Neural cell (in vitro differentiated cells): Measurements from ENCODE around the gene CAMK2B. TPM values are rescaled to one million over a fixed set of nuclear protein-coding genes. Genes with fewer than 3 reads are reported as not detected.

Source experiments
- H2AFZ ChIP-seq: fragments of 200-600, 300-800 bp; sonication (generic), shearing (Covaris generic); 2 replicates; pipeline ENCODE4 v1.6.0; 2014; ENCODE audit warnings: low read depth, mild to moderate bottlenecking, antibody characterized with exemption, low read length, moderate library complexity
- H3F3A ChIP-seq: fragments of 200-600 bp; shearing (Covaris generic); 2 replicates; pipeline ENCODE4 v1.6.1; 2016; ENCODE audit warnings: mild to moderate bottlenecking, moderate library complexity, mixed read lengths, antibody characterized with exemption, low read length; ENCODE audit not compliant: insufficient read depth, poor library complexity, severe bottlenecking
- H3K27ac ChIP-seq: fragments of 200-600, 300-800 bp; sonication (generic), shearing (Covaris generic); 2 replicates; pipeline ENCODE4 v1.5.1; 2014; ENCODE audit warnings: mild to moderate bottlenecking, low read length, moderate library complexity
- H3K27me3 ChIP-seq: fragments of 300-800, 200-600 bp; sonication (generic), shearing (Covaris generic); 2 replicates; pipeline ENCODE4 v1.6.0; 2014; ENCODE audit warnings: mild to moderate bottlenecking, low read depth, low read length, moderate library complexity; ENCODE audit not compliant: insufficient read depth
- H3K36me3 ChIP-seq: fragments of 300-800, 200-600 bp; sonication (generic), shearing (Covaris generic); 2 replicates; pipeline ENCODE4 v1.5.1; 2014; ENCODE audit warnings: mild to moderate bottlenecking, antibody characterized with exemption, low read length, moderate library complexity; ENCODE audit not compliant: insufficient read depth
- H3K4me2 ChIP-seq: fragments of 300-800, 200-600 bp; sonication (generic), shearing (Covaris generic); 2 replicates; pipeline ENCODE4 v1.6.0; 2014; ENCODE audit warnings: mild to moderate bottlenecking, low read length
- H3K4me3 ChIP-seq: fragments of 300-800, 200-600 bp; sonication (generic), shearing (Covaris generic); 2 replicates; pipeline ENCODE4 v1.5.1; 2014; ENCODE audit warnings: mild to moderate bottlenecking, low read length, moderate library complexity
- H3K79me2 ChIP-seq: fragments of 200-600 bp; shearing (Covaris generic); replicated peaks from 2 replicates; pipeline ENCODE4 v1.6.0; 2014; ENCODE audit warnings: mild to moderate bottlenecking, low read length, moderate library complexity; ENCODE audit not compliant: insufficient read depth
- H3K9ac ChIP-seq: fragments of 300-800, 200-600 bp; sonication (generic), shearing (Covaris generic); 2 replicates; pipeline ENCODE4 v1.6.1; 2016; ENCODE audit warnings: mild to moderate bottlenecking, low read length, mixed read lengths
- H3K9me2 ChIP-seq: fragments of 200-600 bp; shearing (Covaris generic); 2 replicates; pipeline ENCODE4 v1.6.1; 2016; ENCODE audit warnings: mild to moderate bottlenecking, low read length, mixed read lengths; ENCODE audit not compliant: insufficient read depth
- H3K9me3 ChIP-seq: fragments of 200-600, 300-800 bp; sonication (generic), shearing (Covaris generic); 2 replicates; pipeline ENCODE4 v1.6.1; 2016; ENCODE audit warnings: mild to moderate bottlenecking, mixed run types, low read length, moderate library complexity, mixed read lengths
- H4K20me1 ChIP-seq: fragments of 200-600 bp; shearing (Covaris generic); 2 replicates; pipeline ENCODE4 v1.6.1; 2016; ENCODE audit warnings: mild to moderate bottlenecking, mixed run types; ENCODE audit not compliant: insufficient read depth
- CTCF ChIP-seq: fragments of 450-650 bp; IDR thresholded peaks from 2 replicates; pipeline ENCODE4 v1.5.1; 2014; ENCODE audit warnings: antibody characterized with exemption, mild to moderate bottlenecking, moderate library complexity; ENCODE audit not compliant: poor library complexity, severe bottlenecking
- EP300 ChIP-seq: fragments of 450-650 bp; conservative IDR thresholded peaks from 2 replicates; pipeline ENCODE4 v1.6.1; 2014; ENCODE audit warnings: antibody characterized with exemption, mild to moderate bottlenecking, moderate library complexity; ENCODE audit not compliant: poor library complexity, severe bottlenecking
- EZH2 ChIP-seq: fragments of 200-600, 300-800 bp; shearing (Covaris generic), sonication (generic); IDR thresholded peaks from 2 replicates; pipeline ENCODE4 v1.6.1; 2014; ENCODE audit warnings: antibody characterized with exemption, low read length, borderline replicate concordance, mild to moderate bottlenecking; ENCODE audit not compliant: insufficient read depth, poor library complexity, severe bottlenecking
- MXI1 ChIP-seq: fragments of 450-650 bp; conservative IDR thresholded peaks from 2 replicates; pipeline ENCODE4 v1.6.1; 2014; ENCODE audit warnings: antibody characterized with exemption, mild to moderate bottlenecking; ENCODE audit not compliant: poor library complexity, severe bottlenecking
- POLR2AphosphoS5 ChIP-seq: IDR thresholded peaks from 2 replicates; pipeline ENCODE4 v1.6.1; 2012
- RAD21 ChIP-seq: fragments of 450-650 bp; conservative IDR thresholded peaks from 2 replicates; pipeline ENCODE4 v1.6.1; 2014; ENCODE audit warnings: antibody characterized with exemption, mild to moderate bottlenecking, moderate library complexity
- REST ChIP-seq: IDR thresholded peaks from 2 replicates; pipeline ENCODE4 v1.6.1; 2012; ENCODE audit warnings: borderline replicate concordance
- SMC3 ChIP-seq: fragments of 450-650 bp; conservative IDR thresholded peaks from 2 replicates; pipeline ENCODE4 v1.6.1; 2014; ENCODE audit warnings: antibody characterized with exemption, mild to moderate bottlenecking, moderate library complexity; ENCODE audit not compliant: poor library complexity
- TAF1 ChIP-seq: IDR thresholded peaks from 2 replicates; pipeline ENCODE4 v1.6.1; 2012; ENCODE audit warnings: low read depth
- polyA plus RNA-seq: library from polyadenylated mRNA; depleted of rRNA; stranded (reverse); fragments of >200 nt; gene quantifications from 2 replicates; pipeline ENCODE4 v1.2.3, GENCODE V29; 2014

The CAMK2B gene
- polyA plus RNA-seq, 1 donor from 2014 or later, result 67.3 TPM

- no peak for TF ChIP-seq SMC3
- TF ChIP-seq TAF1, result no peak
- TF ChIP-seq EZH2, result no peak
These were observed 10.0 kb downstream of the CAMK2B start (continued) for GRCh38 chr7:44315301-44315903.

- H3K36me3 ChIP-seq, result no peaks in the 10 kb centered on the region
- H2AFZ ChIP-seq, result no peak overlapping the region
- H3K9ac ChIP-seq, result no peak overlapping the region
- H3K27ac ChIP-seq, result no peak overlapping the region
- no peak overlapping the region for H3K4me3 ChIP-seq
- no peak overlapping the region for H3K4me2 ChIP-seq
- no peaks in the 10 kb centered on the region for H3F3A ChIP-seq
- no peaks in the 10 kb centered on the region for H3K9me2 ChIP-seq
- no peaks in the 10 kb centered on the region for H3K79me2 ChIP-seq
- TF ChIP-seq REST, result no peak
- no peak for TF ChIP-seq POLR2AphosphoS5
- no peak for TF ChIP-seq EZH2
- TF ChIP-seq CTCF, result no peak
- TF ChIP-seq TAF1, result no peak
- no peak for TF ChIP-seq MXI1
- no peak for TF ChIP-seq EP300
- no peak for TF ChIP-seq RAD21
- no peak for TF ChIP-seq SMC3
- peaks cover 14% of the 10 kb centered on the region for H3K27me3 ChIP-seq
- H3K9me3 ChIP-seq, result peaks cover 3% of the 10 kb centered on the region
- no peaks in the 10 kb centered on the region for H4K20me1 ChIP-seq
These were observed 11.8 kb downstream of the CAMK2B start for GRCh38 chr7:44313621-44314031.

- Histone ChIP-seq H3K36me3 (no peaks in the 10 kb centered on the region), H3K4me3 (no peak overlapping the region), H2AFZ (no peak overlapping the region), H3K4me2 (no peak overlapping the region), H3K79me2 (no peaks in the 10 kb centered on the region), H3K9me3 (peaks cover 3% of the 10 kb centered on the region), H4K20me1 (no peaks in the 10 kb centered on the region), H3K9ac (no peak overlapping the region), H3K27ac (no peak overlapping the region), H3K9me2 (no peaks in the 10 kb centered on the region), H3F3A (no peaks in the 10 kb centered on the region), H3K27me3 (peaks cover 14% of the 10 kb centered on the region)
- TF ChIP-seq CTCF (no peak), REST (no peak), POLR2AphosphoS5 (no peak), SMC3 (no peak), EP300 (no peak), TAF1 (no peak), EZH2 (no peak)
These were observed 12.4 kb downstream of the CAMK2B start for GRCh38 chr7:44313016-44313415.
